ENCODE measurements around the gene GEN1.

GEN1 gene

GRCh38 chr2:17752246-17752645 lies 1.7 kb upstream of the GEN1 start:
- in situ Hi-C loops (cut with MboI; ENCODE audit: low sequenced_read_pairs), result no loop called here

GRCh38 chr2:17752892-17753802 lies 791 bp upstream of the GEN1 start:
- in situ Hi-C loops (cut with MboI; ENCODE audit: low sequenced_read_pairs), result no loop called here

- in situ Hi-C loops (cut with MboI; ENCODE audit: low sequenced_read_pairs), result no loop called here
Measured at GRCh38 chr2:17754773-17755425, 961 bp downstream of the GEN1 start.

GRCh38 chr2:17756668-17757067 lies 2.7 kb downstream of the GEN1 start:
- in situ Hi-C loops (cut with MboI; ENCODE audit: low sequenced_read_pairs), result no loop called here

GRCh38 chr2:17757321-17757720 lies 3.4 kb downstream of the GEN1 start:
- in situ Hi-C loops (cut with MboI; ENCODE audit: low sequenced_read_pairs), result no loop called here

GRCh38 chr2:17758118-17758517 lies 4.2 kb downstream of the GEN1 start:
- in situ Hi-C loops (cut with MboI; ENCODE audit: low sequenced_read_pairs), result no loop called here

GRCh38 chr2:17759805-17760204 lies 5.9 kb downstream of the GEN1 start:
- in situ Hi-C loops (cut with MboI; ENCODE audit: low sequenced_read_pairs), result no loop called here

GRCh38 chr2:17762451-17762850 lies 8.5 kb downstream of the GEN1 start:
- in situ Hi-C loops (cut with MboI; ENCODE audit: low sequenced_read_pairs), result no loop called here

- in situ Hi-C loops (cut with MboI; ENCODE audit: low sequenced_read_pairs), result no loop called here
Measured at GRCh38 chr2:17763641-17764333, 9.8 kb downstream of the GEN1 start.

- in situ Hi-C loops (cut with MboI; ENCODE audit: low sequenced_read_pairs), result no loop called here
Measured at GRCh38 chr2:17765398-17765797, 11.5 kb downstream of the GEN1 start.

- in situ Hi-C loops (cut with MboI; ENCODE audit: low sequenced_read_pairs), result no loop called here
Measured at GRCh38 chr2:17768894-17769293, 15.0 kb downstream of the GEN1 start.

GRCh38 chr2:17771956-17772355 lies 18.0 kb downstream of the GEN1 start:
- in situ Hi-C loops (cut with MboI; ENCODE audit: low sequenced_read_pairs), result no loop called here

- in situ Hi-C loops (cut with MboI; ENCODE audit: low sequenced_read_pairs), result no loop called here
Measured at GRCh38 chr2:17772532-17772931, 18.6 kb downstream of the GEN1 start.

- in situ Hi-C loops (cut with MboI; ENCODE audit: low sequenced_read_pairs), result no loop called here
Measured at GRCh38 chr2:17780546-17780945, 26.6 kb downstream of the GEN1 start.

- in situ Hi-C loops (cut with MboI; ENCODE audit: low sequenced_read_pairs), result no loop called here
Measured at GRCh38 chr2:17781482-17781881, 27.5 kb downstream of the GEN1 start.

GRCh38 chr2:17786727-17787126 lies 32.8 kb downstream of the GEN1 start:
- in situ Hi-C loops (cut with MboI; ENCODE audit: low sequenced_read_pairs), result no loop called here

- in situ Hi-C loops (cut with MboI; ENCODE audit: low sequenced_read_pairs), result no loop called here
Measured at GRCh38 chr2:17788773-17789172, 34.8 kb downstream of the GEN1 start.

GRCh38 chr2:17790536-17790935 lies 36.6 kb downstream of the GEN1 start:
- in situ Hi-C loops (cut with MboI; ENCODE audit: low sequenced_read_pairs), result no loop called here

- in situ Hi-C loops (cut with MboI; ENCODE audit: low sequenced_read_pairs), result no loop called here
Measured at GRCh38 chr2:17791121-17791816, 37.3 kb downstream of the GEN1 start.

- in situ Hi-C loops (cut with MboI; ENCODE audit: low sequenced_read_pairs), result no loop called here
Measured at GRCh38 chr2:17791817-17792130, 37.8 kb downstream of the GEN1 start.

- in situ Hi-C loops (cut with MboI; ENCODE audit: low sequenced_read_pairs), result no loop called here
Measured at GRCh38 chr2:17792515-17792914, 38.6 kb downstream of the GEN1 start.
